ENCODE results near the gene ULK3. TPM values are rescaled to one million over a fixed set of nuclear protein-coding genes. Genes with fewer than 3 reads are reported as not detected.
"Not testable (repeated sequence)": the region's sequence is repeated elsewhere in the genome, so short reads cannot be mapped to it uniquely, and the experiment has no call there.

Gene ULK3
- total and polyA plus RNA-seq, 2 of the 4 experiments (the other 2 are of a cell fraction), result 11.8 to 22.7 TPM

GRCh38 chr15:74887537-74888193, 44.7 kb upstream of the ULK3 start:
- WGBS, 2 experiments (ENCODE audit: extremely low coverage in 2 of 2, insufficient read length in 1 of 2), result no CpG with 5 or more reads among the region's 10 CpGs
- H3K14ac ChIP-seq (replicated peaks; ENCODE audit: low read depth, low read length); H3K27me3 ChIP-seq (ENCODE audit: control insufficient read depth, insufficient read depth, low read length); H3K23ac ChIP-seq (ENCODE audit: low read depth, low read length); H4K91ac ChIP-seq (ENCODE audit: insufficient read depth, low read depth, low read length); H2AFZ ChIP-seq (replicated peaks; ENCODE audit: low read length, poor library complexity); H3K4me3 ChIP-seq (ENCODE audit: insufficient read depth, low read depth, low read length); H3K9me1 ChIP-seq (ENCODE audit: insufficient read depth, low read length); H3K18ac ChIP-seq (ENCODE audit: low read depth, low read length); ATAC-seq (ENCODE audit: low read depth); H3K56ac ChIP-seq (ENCODE audit: extremely low read depth, insufficient read depth, low read length); intact Hi-C loops (cut with micrococcal nuclease); H3K9ac ChIP-seq (ENCODE audit: low read depth, low read length); H3K4ac ChIP-seq (ENCODE audit: low read depth, low read length); H3K4me2 ChIP-seq (ENCODE audit: low read depth, low read length); H2AK9ac ChIP-seq (replicated peaks; ENCODE audit: low read depth, low read length, poor library complexity); H2BK20ac ChIP-seq (ENCODE audit: low read depth, low read length); BruUV-seq (replicated peaks); H4K20me1 ChIP-seq (ENCODE audit: insufficient read depth, low read length); DNase-seq; H4K8ac ChIP-seq (ENCODE audit: low read depth in 2 of 2, low read length in 2 of 2); H2BK120ac ChIP-seq (ENCODE audit: low read depth, low read length); H2AK5ac ChIP-seq (ENCODE audit: low read depth, low read length); H3K27ac ChIP-seq (ENCODE audit: insufficient read depth, low read length); H2BK15ac ChIP-seq (ENCODE audit: low read depth, low read length); H4K5ac ChIP-seq (ENCODE audit: low read depth, low read length); POLR2A ChIA-PET (ENCODE audit: unreplicated experiment); in situ Hi-C loops (cut with MboI; ENCODE audit: low sequenced_read_pairs); H3K4me1 ChIP-seq (ENCODE audit: control insufficient read depth, insufficient read depth, low read length); CTCF ChIA-PET; H2BK5ac ChIP-seq (ENCODE audit: low read depth, low read length, poor library complexity, severe bottlenecking); H3K9me3 ChIP-seq (ENCODE audit: control insufficient read depth, insufficient read depth, low read length); dilution Hi-C loops (cut with HindIII; ENCODE audit: low sequenced_read_pairs, unreplicated experiment): not testable (repeated sequence)
- Histone ChIP-seq H3K79me1 (ENCODE audit: low read depth in 1 of 2, low read length in 2 of 2) (peaks cover 16 to 27% of the 10 kb centered on the region in 2 experiments; a peak in 3 of 4 replicates), H3K36me3 (ENCODE audit: control insufficient read depth, insufficient read depth, low read length) (peaks cover 12% of the 10 kb centered on the region)

Measured in IMR-90 (cell line).